Measurements from ENCODE around the gene NAPA. TPM values are rescaled to one million over a fixed set of nuclear protein-coding genes. Genes with fewer than 3 reads are reported as not detected.

NAPA gene
- total and polyA plus RNA-seq, 2 donors: 89.2 to 111 TPM

GRCh38 chr19:47518854-47519253 lies 4.0 kb upstream of the NAPA start:
- H3K9me3 ChIP-seq (ENCODE audit: control insufficient read depth in 2 of 2, insufficient read depth in 1 of 2, low read length in 1 of 2): peaks cover 0 to 5% of the 10 kb centered on the region in 2 donors
- DNase-seq (ENCODE audit: low read depth in 6 of 9, low spot score in 9 of 9): no peak
- no peak overlapping the region for H3K4me3 ChIP-seq (ENCODE audit: low read length in 2 of 2)
- peaks cover 39 to 76% of the 10 kb centered on the region in 2 donors for H3K4me1 ChIP-seq (ENCODE audit: control insufficient read depth in 2 of 2, insufficient read depth in 2 of 2, low read length in 2 of 2)
- no peak overlapping the region for H3K27ac ChIP-seq (ENCODE audit: low read depth in 1 of 2, low read length in 1 of 2)
- 86% methylated on average over 9 of the region's 9 CpGs for WGBS
- peaks cover 0 to 26% of the 10 kb centered on the region in 2 donors for H3K27me3 ChIP-seq (ENCODE audit: control insufficient read depth in 2 of 2, insufficient read depth in 1 of 2, low read length in 1 of 2)
- no peaks in the 10 kb centered on the region for H3K36me3 ChIP-seq (ENCODE audit: control insufficient read depth in 2 of 2, insufficient read depth in 2 of 2, low read length in 1 of 2)

- no peaks in the 10 kb centered on the region for H3K36me3 ChIP-seq (ENCODE audit: control insufficient read depth in 2 of 2, insufficient read depth in 2 of 2, low read length in 1 of 2)
- H3K27me3 ChIP-seq (ENCODE audit: control insufficient read depth in 2 of 2, insufficient read depth in 1 of 2, low read length in 1 of 2): peaks cover 0 to 21% of the 10 kb centered on the region in 2 donors
- peaks cover 41 to 79% of the 10 kb centered on the region in 2 donors for H3K4me1 ChIP-seq (ENCODE audit: control insufficient read depth in 2 of 2, insufficient read depth in 2 of 2, low read length in 2 of 2)
- peak overlapping the region in 1 of 2 donors; percentile 76 for H3K27ac ChIP-seq (ENCODE audit: low read depth in 1 of 2, low read length in 1 of 2)
- DNase-seq (ENCODE audit: low read depth in 6 of 9, low spot score in 9 of 9): peak; percentile 59 to 93 (median 75)
- H3K9me3 ChIP-seq (ENCODE audit: control insufficient read depth in 2 of 2, insufficient read depth in 1 of 2, low read length in 1 of 2): no peaks in the 10 kb centered on the region
- WGBS: 2% methylated on average over 4 of the region's 4 CpGs
- peak overlapping the region in 1 of 2 donors; percentile 11 for H3K4me3 ChIP-seq (ENCODE audit: low read length in 2 of 2)
These were observed 3.3 kb upstream of the NAPA start for GRCh38 chr19:47518139-47518538.

- H3K36me3 ChIP-seq (ENCODE audit: control insufficient read depth in 2 of 2, insufficient read depth in 2 of 2, low read length in 1 of 2): peaks cover 11 to 23% of the 10 kb centered on the region in 2 donors
- peak overlapping the region; percentile 77 to 100 for H3K4me3 ChIP-seq (ENCODE audit: low read length in 2 of 2)
- WGBS: 9% methylated on average over 40 of the region's 40 CpGs
- no peak for DNase-seq (ENCODE audit: low read depth in 6 of 9, low spot score in 9 of 9)
- H3K4me1 ChIP-seq (ENCODE audit: control insufficient read depth in 2 of 2, insufficient read depth in 2 of 2, low read length in 2 of 2): peaks cover 54 to 72% of the 10 kb centered on the region in 2 donors
- no peaks in the 10 kb centered on the region for H3K9me3 ChIP-seq (ENCODE audit: control insufficient read depth in 2 of 2, insufficient read depth in 1 of 2, low read length in 1 of 2)
- H3K27me3 ChIP-seq (ENCODE audit: control insufficient read depth in 2 of 2, insufficient read depth in 1 of 2, low read length in 1 of 2): no peaks in the 10 kb centered on the region
- peak overlapping the region; percentile 84 to 90 for H3K27ac ChIP-seq (ENCODE audit: low read depth in 1 of 2, low read length in 1 of 2)
These were observed 553 bp downstream of the NAPA start for GRCh38 chr19:47514151-47514868.

GRCh38 chr19:47512948-47513319 lies 1.9 kb downstream of the NAPA start:
- Histone ChIP-seq H3K36me3 (ENCODE audit: control insufficient read depth in 2 of 2, insufficient read depth in 2 of 2, low read length in 1 of 2) (peaks cover 12 to 23% of the 10 kb centered on the region in 2 donors), H3K9me3 (ENCODE audit: control insufficient read depth in 2 of 2, insufficient read depth in 1 of 2, low read length in 1 of 2) (no peaks in the 10 kb centered on the region), H3K27me3 (ENCODE audit: control insufficient read depth in 2 of 2, insufficient read depth in 1 of 2, low read length in 1 of 2) (no peaks in the 10 kb centered on the region), H3K4me3 (ENCODE audit: low read length in 2 of 2) (peak overlapping the region in 1 of 2 donors; percentile 1), H3K27ac (ENCODE audit: low read depth in 1 of 2, low read length in 1 of 2) (no peak overlapping the region), H3K4me1 (ENCODE audit: control insufficient read depth in 2 of 2, insufficient read depth in 2 of 2, low read length in 2 of 2) (peaks cover 41 to 60% of the 10 kb centered on the region in 2 donors)
- 87% methylated on average over 8 of the region's 8 CpGs for WGBS
- no peak for DNase-seq (ENCODE audit: low read depth in 6 of 9, low spot score in 9 of 9)

GRCh38 chr19:47512183-47512947 lies 2.5 kb downstream of the NAPA start:
- Histone ChIP-seq H3K27me3 (ENCODE audit: control insufficient read depth in 2 of 2, insufficient read depth in 1 of 2, low read length in 1 of 2) (no peaks in the 10 kb centered on the region), H3K4me3 (ENCODE audit: low read length in 2 of 2) (no peak overlapping the region), H3K27ac (ENCODE audit: low read depth in 1 of 2, low read length in 1 of 2) (peak overlapping the region in 1 of 2 donors; percentile 46), H3K36me3 (ENCODE audit: control insufficient read depth in 2 of 2, insufficient read depth in 2 of 2, low read length in 1 of 2) (peaks cover 12 to 23% of the 10 kb centered on the region in 2 donors), H3K4me1 (ENCODE audit: control insufficient read depth in 2 of 2, insufficient read depth in 2 of 2, low read length in 2 of 2) (peaks cover 37 to 59% of the 10 kb centered on the region in 2 donors), H3K9me3 (ENCODE audit: control insufficient read depth in 2 of 2, insufficient read depth in 1 of 2, low read length in 1 of 2) (no peaks in the 10 kb centered on the region)
- DNase-seq (ENCODE audit: low read depth in 6 of 9, low spot score in 9 of 9): no peak
- 78% methylated on average over 11 of the region's 11 CpGs for WGBS

GRCh38 chr19:47511681-47512080 lies 3.2 kb downstream of the NAPA start:
- DNase-seq (ENCODE audit: low read depth in 6 of 9, low spot score in 9 of 9): no peak
- H3K4me3 ChIP-seq (ENCODE audit: low read length in 2 of 2): no peak overlapping the region
- no peaks in the 10 kb centered on the region for H3K9me3 ChIP-seq (ENCODE audit: control insufficient read depth in 2 of 2, insufficient read depth in 1 of 2, low read length in 1 of 2)
- H3K27ac ChIP-seq (ENCODE audit: low read depth in 1 of 2, low read length in 1 of 2): no peak overlapping the region
- H3K36me3 ChIP-seq (ENCODE audit: control insufficient read depth in 2 of 2, insufficient read depth in 2 of 2, low read length in 1 of 2): peaks cover 16 to 28% of the 10 kb centered on the region in 2 donors
- no peaks in the 10 kb centered on the region for H3K27me3 ChIP-seq (ENCODE audit: control insufficient read depth in 2 of 2, insufficient read depth in 1 of 2, low read length in 1 of 2)
- peaks cover 31 to 54% of the 10 kb centered on the region in 2 donors for H3K4me1 ChIP-seq (ENCODE audit: control insufficient read depth in 2 of 2, insufficient read depth in 2 of 2, low read length in 2 of 2)
- 96% methylated on average over 7 of the region's 7 CpGs for WGBS

GRCh38 chr19:47511128-47511517 lies 3.7 kb downstream of the NAPA start:
- WGBS: 97% methylated on average over 6 of the region's 6 CpGs
- H3K4me3 ChIP-seq (ENCODE audit: low read length in 2 of 2): no peak overlapping the region
- H3K9me3 ChIP-seq (ENCODE audit: control insufficient read depth in 2 of 2, insufficient read depth in 1 of 2, low read length in 1 of 2): no peaks in the 10 kb centered on the region
- DNase-seq (ENCODE audit: low read depth in 6 of 9, low spot score in 9 of 9): no peak
- H3K4me1 ChIP-seq (ENCODE audit: control insufficient read depth in 2 of 2, insufficient read depth in 2 of 2, low read length in 2 of 2): peaks cover 25 to 48% of the 10 kb centered on the region in 2 donors
- H3K27me3 ChIP-seq (ENCODE audit: control insufficient read depth in 2 of 2, insufficient read depth in 1 of 2, low read length in 1 of 2): no peaks in the 10 kb centered on the region
- H3K27ac ChIP-seq (ENCODE audit: low read depth in 1 of 2, low read length in 1 of 2): no peak overlapping the region
- H3K36me3 ChIP-seq (ENCODE audit: control insufficient read depth in 2 of 2, insufficient read depth in 2 of 2, low read length in 1 of 2): peaks cover 21 to 33% of the 10 kb centered on the region in 2 donors

- H3K4me3 ChIP-seq (ENCODE audit: low read length in 2 of 2): no peak overlapping the region
- DNase-seq (ENCODE audit: low read depth in 6 of 9, low spot score in 9 of 9): no peak
- H3K36me3 ChIP-seq (ENCODE audit: control insufficient read depth in 2 of 2, insufficient read depth in 2 of 2, low read length in 1 of 2): peaks cover 24 to 38% of the 10 kb centered on the region in 2 donors
- no peaks in the 10 kb centered on the region for H3K9me3 ChIP-seq (ENCODE audit: control insufficient read depth in 2 of 2, insufficient read depth in 1 of 2, low read length in 1 of 2)
- H3K27ac ChIP-seq (ENCODE audit: low read depth in 1 of 2, low read length in 1 of 2): no peak overlapping the region
- H3K27me3 ChIP-seq (ENCODE audit: control insufficient read depth in 2 of 2, insufficient read depth in 1 of 2, low read length in 1 of 2): no peaks in the 10 kb centered on the region
- H3K4me1 ChIP-seq (ENCODE audit: control insufficient read depth in 2 of 2, insufficient read depth in 2 of 2, low read length in 2 of 2): peaks cover 20 to 43% of the 10 kb centered on the region in 2 donors
- 91% methylated on average over 12 of the region's 12 CpGs for WGBS
These were observed 4.2 kb downstream of the NAPA start for GRCh38 chr19:47510516-47511127.

- no peak for DNase-seq (ENCODE audit: low read depth in 6 of 9, low spot score in 9 of 9)
- peaks cover 19 to 40% of the 10 kb centered on the region in 2 donors for H3K4me1 ChIP-seq (ENCODE audit: control insufficient read depth in 2 of 2, insufficient read depth in 2 of 2, low read length in 2 of 2)
- H3K27me3 ChIP-seq (ENCODE audit: control insufficient read depth in 2 of 2, insufficient read depth in 1 of 2, low read length in 1 of 2): no peaks in the 10 kb centered on the region
- no peak overlapping the region for H3K4me3 ChIP-seq (ENCODE audit: low read length in 2 of 2)
- H3K36me3 ChIP-seq (ENCODE audit: control insufficient read depth in 2 of 2, insufficient read depth in 2 of 2, low read length in 1 of 2): peaks cover 31 to 44% of the 10 kb centered on the region in 2 donors
- WGBS: 86% methylated on average over 8 of the region's 8 CpGs
- H3K27ac ChIP-seq (ENCODE audit: low read depth in 1 of 2, low read length in 1 of 2): no peak overlapping the region
- H3K9me3 ChIP-seq (ENCODE audit: control insufficient read depth in 2 of 2, insufficient read depth in 1 of 2, low read length in 1 of 2): no peaks in the 10 kb centered on the region
These were observed 4.9 kb downstream of the NAPA start for GRCh38 chr19:47509973-47510372.
